ENCODE results near the gene CT45A8.
"Not testable (repeated sequence)": the region's sequence is repeated elsewhere in the genome, so short reads cannot be mapped to it uniquely, and the experiment has no call there.

The CT45A8 gene

GRCh38 chrX:135854438-135854837 is at the start of gene CT45A8:
CT45A8 (minus strand) TSS chrX:135854538; CDS start chrX:135850783, 3,755 bp downstream.
- not testable (repeated sequence) for DNase-seq

- no peak for DNase-seq
These were observed 39.0 kb upstream of the CT45A8 start, which contains the start of the genes CT45A10 and SAGE1 for GRCh38 chrX:135893294-135893817. CT45A10 (minus strand) TSS chrX:135893444; CDS start chrX:135885344, 8,100 bp downstream. SAGE1 (plus strand) TSS chrX:135893716; CDS start chrX:135896243, 2,527 bp downstream.

DNA sequence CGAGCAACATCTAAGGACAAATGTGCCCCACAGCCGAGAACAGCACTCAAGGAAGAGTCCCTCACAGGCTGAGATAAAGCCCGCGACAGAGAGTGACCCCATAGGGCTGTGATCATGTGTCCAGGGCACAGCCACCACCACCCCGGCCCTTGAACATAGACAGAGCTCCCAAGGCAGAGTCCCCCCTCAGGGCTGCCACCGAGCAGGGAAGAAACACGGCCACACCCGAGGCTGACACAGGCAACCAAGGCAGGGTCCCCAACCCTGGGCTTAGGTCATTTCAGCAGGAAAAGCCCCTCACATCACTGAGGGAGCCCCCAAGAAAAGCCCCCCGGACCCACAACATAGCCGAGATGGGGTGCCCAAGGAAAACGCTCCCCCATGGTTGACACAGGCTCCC is 38.4 kb upstream of the CT45A8 start:
- DNase-seq: no peak

DNA sequence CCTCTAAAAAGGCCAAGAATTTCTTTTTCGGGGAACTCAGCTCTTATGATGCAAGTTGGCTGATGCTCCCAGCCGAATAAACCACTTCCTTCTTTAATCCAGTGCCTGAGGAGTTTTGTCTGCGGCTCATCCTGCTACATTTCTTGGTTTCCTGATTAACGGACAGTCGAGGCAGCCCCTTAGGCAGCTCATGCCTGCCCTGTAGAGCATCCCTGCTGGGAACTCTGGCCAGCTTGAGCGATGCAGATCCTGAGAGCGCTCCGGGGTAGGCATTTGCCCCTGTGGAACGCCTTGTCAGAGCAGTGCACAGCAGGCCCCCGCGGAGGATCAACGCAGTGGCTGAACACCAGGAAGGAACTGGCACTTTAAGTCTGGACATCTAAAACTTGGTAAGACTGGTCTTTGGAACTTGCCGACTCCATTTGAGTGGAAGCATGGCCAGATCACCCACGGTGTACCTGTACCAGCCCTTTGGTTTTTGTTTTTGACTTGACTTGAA is 35.8 kb upstream of the CT45A8 start:
- DNase-seq: no peak

- not testable (repeated sequence) for DNase-seq
These were observed 34.6 kb upstream of the CT45A8 start for GRCh38 chrX:135888976-135889375.

DNA sequence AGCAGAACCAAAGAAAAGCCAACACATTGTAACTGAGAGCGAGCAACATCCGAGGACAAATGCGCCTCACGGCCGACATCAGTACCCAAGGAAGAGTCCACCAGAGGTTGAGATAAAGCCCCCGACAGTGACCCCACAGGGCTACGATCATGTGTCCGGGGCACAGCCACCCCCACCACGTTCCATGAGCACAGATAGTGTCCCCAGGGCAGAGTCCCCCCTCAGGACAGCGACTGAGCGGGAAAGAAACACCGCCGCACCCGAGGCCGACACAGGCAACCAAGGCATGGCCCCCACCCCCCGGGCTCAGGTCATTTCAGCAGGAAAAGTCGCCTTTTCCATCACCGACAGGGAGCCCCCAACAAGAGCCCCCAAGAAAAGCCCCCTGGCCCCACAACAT is 33.9 kb upstream of the CT45A8 start:
- not testable (repeated sequence) for DNase-seq

DNA sequence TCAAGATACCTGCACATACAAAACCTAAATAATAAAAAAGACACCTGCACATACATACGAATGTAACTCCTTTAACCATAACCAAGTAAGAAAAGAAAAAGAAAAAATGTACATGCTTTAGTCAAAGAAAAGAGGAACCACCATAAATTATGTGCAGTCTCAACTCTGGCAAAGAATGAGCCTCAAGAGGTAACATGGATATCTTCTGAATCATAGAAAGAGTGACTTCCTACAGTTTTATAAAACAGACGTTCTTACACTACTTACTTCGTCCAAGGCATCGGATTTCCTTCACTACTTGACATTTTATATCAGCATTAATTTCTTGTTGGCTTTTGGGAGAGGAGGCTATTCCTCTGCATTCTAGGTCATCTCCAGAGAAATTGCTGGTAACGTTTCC is 28.4 kb upstream of the CT45A8 start:
- DNase-seq: not testable (repeated sequence)

GRCh38 chrX:135871712-135872111 is 17.4 kb upstream of the CT45A8 start, which contains the start of gene CT45A9:
CT45A9 (minus strand) TSS chrX:135871812; CDS start chrX:135868061, 3,751 bp downstream.
- DNase-seq: not testable (repeated sequence)

DNA sequence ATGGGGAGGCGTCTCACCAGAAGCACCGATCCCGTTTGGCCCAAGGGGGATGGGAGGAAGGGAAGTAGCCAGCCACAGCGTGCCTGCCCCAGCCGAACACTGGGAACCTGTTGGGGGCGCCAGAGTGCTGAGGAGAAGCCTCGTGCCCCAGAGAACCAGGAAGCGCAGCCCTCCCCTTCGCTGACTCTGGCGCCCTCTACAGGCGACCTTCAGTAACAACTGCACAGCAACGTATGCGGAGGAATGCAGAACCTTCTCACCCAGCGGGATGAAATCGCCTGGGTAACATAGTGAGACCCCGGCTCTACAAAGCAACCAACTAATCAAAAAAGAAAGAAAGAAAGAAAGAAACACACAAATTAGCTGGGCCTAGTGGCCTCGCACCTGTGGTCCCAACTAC is 17.2 kb downstream of the CT45A8 start, which contains the start of gene CT45A7:
Gene CT45A7, minus strand, starts transcription at position 101 of the 400 bp plus-strand sequence. CDS start 3,747 bp downstream, outside the sequence.
- DNase-seq: not testable (repeated sequence)

- DNase-seq: not testable (repeated sequence)
These were observed 34.4 kb downstream of the CT45A8 start, which contains the start of gene CT45A2 for GRCh38 chrX:135819912-135820311. CT45A2 (minus strand) TSS chrX:135820012; CDS start chrX:135816265, 3,747 bp downstream.

- not testable (repeated sequence) for DNase-seq
These were observed 51.7 kb downstream of the CT45A8 start, which contains the start of gene CT45A6 for GRCh38 chrX:135802687-135803086. CT45A6 (minus strand) TSS chrX:135802787; CDS start chrX:135798993, 3,794 bp downstream.
